Lung (tissue), 16 donors: ENCODE results near the gene MKKS. TPM values are rescaled to one million over a fixed set of nuclear protein-coding genes. Genes with fewer than 3 reads are reported as not detected.

Source experiments
- ATAC-seq: fragments of 200-7000 bp; cut with Tn5 transposase; one replicate; pipeline ENCODE4 v1.9.1; 2020; ENCODE audit warnings: moderate number of reproducible peaks; ENCODE audit not compliant: insufficient read depth, low FRiP score
- DNase-seq, 3 donors: peaks; one replicate each; pipeline ENCODE4 v3.0.0-alpha.2; 2013 to 2017
- H3K27ac ChIP-seq, 2 donors: one replicate each; pipeline ENCODE4 v1.5.1; 2013; ENCODE audit warnings: mild to moderate bottlenecking in 2 of 2, moderate library complexity in 2 of 2, control low read depth in 1 of 2, inconsistent platforms in 1 of 2, low read depth in 1 of 2, low read length in 1 of 2
- H3K27me3 ChIP-seq, 3 donors: one replicate each; pipeline ENCODE4 v1.5.1; 2013; ENCODE audit warnings: low read length in 2 of 3; ENCODE audit not compliant: control insufficient read depth in 3 of 3, insufficient read depth in 3 of 3
- H3K36me3 ChIP-seq, 4 donors: one replicate each; pipeline ENCODE4 v1.5.1; 2013; ENCODE audit warnings: low read length in 4 of 4, mild to moderate bottlenecking in 1 of 4, moderate library complexity in 1 of 4; ENCODE audit not compliant: control insufficient read depth in 4 of 4, insufficient read depth in 4 of 4
- H3K4me1 ChIP-seq, 5 donors: one replicate each; pipeline ENCODE4 v1.5.1; 2013; ENCODE audit warnings: low read length in 5 of 5, mild to moderate bottlenecking in 2 of 5, moderate library complexity in 1 of 5; ENCODE audit not compliant: control insufficient read depth in 5 of 5, insufficient read depth in 5 of 5
- H3K4me3 ChIP-seq: one replicate; pipeline ENCODE4 v1.5.1; 2013; ENCODE audit warnings: mild to moderate bottlenecking, control low read depth, moderate library complexity
- H3K9ac ChIP-seq, 2 donors: one replicate each; pipeline ENCODE4 v1.5.1; 2013; ENCODE audit warnings: low read length in 2 of 2, control low read depth in 1 of 2; ENCODE audit not compliant: insufficient read depth in 1 of 2
- H3K9me3 ChIP-seq, 4 donors: one replicate each; pipeline ENCODE4 v1.5.1; 2013; ENCODE audit warnings: low read length in 3 of 4, mild to moderate bottlenecking in 1 of 4, moderate library complexity in 1 of 4; ENCODE audit not compliant: control insufficient read depth in 4 of 4, insufficient read depth in 3 of 4
- CTCF ChIP-seq: IDR thresholded peaks from 2 replicates; pipeline ENCODE4 v1.5.1; 2012; ENCODE audit warnings: mild to moderate bottlenecking; ENCODE audit errors: control extremely low read depth, extremely low read depth
- WGBS, 2 donors: extraction: QIAGEN DNeasy Blood & Tissue Kit; methylation state at CpG; one replicate each; pipeline ENCODE4 v1.1.7; 2013; 5-methylcytosine and 5-hydroxymethylcytosine counted together
- long read RNA-seq, 5 donors: transcript quantifications; one replicate each; lab custom pipeline, GENCODE V29; 2026
- polyA plus RNA-seq, 2 donors: library from polyadenylated mRNA; stranded (reverse); fragments of 200-250 nt; gene quantifications; one replicate each; pipeline ENCODE4 v1.2.1, GENCODE V29; 2013
- total RNA-seq, 2 donors: library from RNA; depleted of rRNA in 1 of 2; stranded (reverse); fragments of >200 nt in 1 of 2; gene quantifications; one replicate each; pipeline ENCODE4 v1.2.1, GENCODE V29; 2014 to 2021
- donor health status: control.
- donor health status: control.
- donor health status: Bipolar disorder and iron deficiency.
- donor health status: healthy.
- donor health status: DM: yes; HTN: yes; CAD: no.

MKKS gene
- total RNA-seq, result 10 to 100 TPM; 13.4 to 15.1 TPM
- polyA plus RNA-seq, result 10 to 100 TPM; 12.3 to 12.7 TPM
- long read RNA-seq, donor 1, full-length matches to known transcripts, result 8 of 52 reads
- long read RNA-seq, donor 1, partial matches to known transcripts, result 44 of 52 reads
- long read RNA-seq, donor 1, other reads (novel, unspliced or antisense), result 0 of 52 reads
- long read RNA-seq, donor 2, full-length matches to known transcripts, result 3 of 12 reads
- long read RNA-seq, donor 2, partial matches to known transcripts, result 9 of 12 reads
- long read RNA-seq, donor 2, other reads (novel, unspliced or antisense), result 0 of 12 reads
- long read RNA-seq, donor 3, full-length matches to known transcripts, result 1 of 14 reads
- long read RNA-seq, donor 3, partial matches to known transcripts, result 13 of 14 reads
- long read RNA-seq, donor 3, other reads (novel, unspliced or antisense), result 0 of 14 reads
- long read RNA-seq, donor 4, partial matches to known transcripts, result 29 of 29 reads
- long read RNA-seq, donor 4, other reads (novel, unspliced or antisense), result 0 of 29 reads
- long read RNA-seq, donor 5, full-length matches to known transcripts, result 8 of 58 reads
- long read RNA-seq, donor 5, partial matches to known transcripts, result 50 of 58 reads
- long read RNA-seq, donor 5, other reads (novel, unspliced or antisense), result 0 of 58 reads

GRCh38 chr20:10433623-10434466 lies at the start of gene MKKS:
MKKS (minus strand) TSS chr20:10434222; CDS start chr20:10413514, 20,708 bp downstream.
- DNase-seq (peak; percentile 93 to 97 (median 96)), ATAC-seq (peak; percentile 87)
- Histone ChIP-seq H3K9ac (peak within 1 kb of the TSS; percentile 86 to 98), H3K4me1 (peaks cover 0 to 19% (median 7%) of the 10 kb centered on the region in 5 donors), H3K4me3 (peak within 1 kb of the TSS; percentile 68), H3K9me3 (no peaks in the 10 kb centered on the region), H3K36me3 (peaks cover 0 to 3% (median 0%) of the 10 kb centered on the region in 4 donors), H3K27me3 (no peaks in the 10 kb centered on the region), H3K27ac (peak within 1 kb of the TSS; percentile 90 to 95)
- 0% methylated on average over 67 to 73 of the region's 73 CpGs for WGBS, 2 donors
- TF ChIP-seq CTCF, result no peak

GRCh38 chr20:10483691-10484090 lies 49.7 kb upstream of the MKKS start:
- Histone ChIP-seq H3K9ac (no peak overlapping the region), H3K4me3 (no peak overlapping the region), H3K27me3 (no peaks in the 10 kb centered on the region), H3K27ac (no peak overlapping the region), H3K36me3 (no peaks in the 10 kb centered on the region), H3K4me1 (peaks cover 0 to 6% (median 0%) of the 10 kb centered on the region in 5 donors), H3K9me3 (no peaks in the 10 kb centered on the region)
- no peak for TF ChIP-seq CTCF
- ATAC-seq (no peak), DNase-seq (no peak)
- WGBS, 2 donors, result 78 to 88% methylated on average over 2 of the region's 2 CpGs

GRCh38 chr20:10481676-10482075 lies 47.7 kb upstream of the MKKS start:
- ATAC-seq (no peak), DNase-seq (no peak)
- H3K9ac ChIP-seq, result no peak overlapping the region
- no peaks in the 10 kb centered on the region for H3K27me3 ChIP-seq
- H3K4me3 ChIP-seq, result no peak overlapping the region
- 79 to 84% methylated on average over 5 of the region's 5 CpGs for WGBS, 2 donors
- H3K4me1 ChIP-seq, result no peaks in the 10 kb centered on the region
- H3K9me3 ChIP-seq, result no peaks in the 10 kb centered on the region
- H3K36me3 ChIP-seq, result no peaks in the 10 kb centered on the region
- TF ChIP-seq CTCF, result no peak
- no peak overlapping the region for H3K27ac ChIP-seq
